Measurements from ENCODE around the gene MOB3B. TPM values are rescaled to one million over a fixed set of nuclear protein-coding genes. Genes with fewer than 3 reads are reported as not detected.

Gene MOB3B
- total RNA-seq, 3 donors from 2014 or later (not counting 1 experiment from before 2014, with no cell fraction given) = 0.23 to 0.30 (median 0.28) TPM

DNA sequence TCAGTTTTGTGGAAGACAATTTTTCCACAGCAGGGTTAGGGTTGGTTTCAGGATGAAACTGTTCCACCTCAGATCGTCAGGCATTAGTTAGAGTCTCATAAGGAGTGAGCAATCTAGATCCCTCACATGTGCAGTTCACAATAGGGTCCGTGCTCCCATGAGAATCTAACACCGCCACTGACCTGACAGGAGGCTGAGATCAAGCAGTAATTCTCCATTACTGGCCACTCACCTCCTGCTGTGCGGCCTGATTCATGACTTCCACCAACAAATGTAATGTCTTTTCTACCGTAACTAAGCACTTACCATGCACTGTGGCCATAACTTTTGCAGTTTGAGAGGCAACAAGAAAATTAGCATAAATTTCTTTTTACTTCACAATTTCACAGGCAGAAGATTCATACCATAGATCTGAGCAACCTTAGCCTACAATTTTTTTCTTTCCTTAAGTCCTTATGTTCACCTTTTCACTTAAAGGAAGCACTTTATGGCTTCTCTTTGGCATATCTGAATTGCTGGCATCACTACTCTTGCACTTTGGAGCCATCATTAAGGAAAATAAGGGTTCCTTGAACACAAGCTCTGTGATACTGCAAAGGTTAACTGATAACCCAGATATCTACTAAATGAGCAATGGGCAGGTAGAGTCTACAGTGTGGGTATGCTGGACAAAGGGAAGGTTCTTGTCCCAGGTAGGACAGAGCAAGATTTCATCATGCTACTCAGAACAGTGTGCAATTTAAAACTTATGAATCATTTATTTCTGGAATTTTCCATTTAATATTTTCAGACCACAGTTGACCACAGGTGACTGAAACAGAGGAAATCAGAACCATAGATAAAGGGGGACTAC, 88.5 kb downstream of the MOB3B start:
- WGBS (ENCODE audit: insufficient coverage) = 88% methylated on average over 5 of the region's 5 CpGs
- no peaks in the 10 kb centered on the region for H3K27me3 Mint-ChIP-seq (ENCODE audit: low read depth in 2 of 2)
- peaks cover 0 to 4% of the 10 kb centered on the region in 2 donors for H3K9me3 Mint-ChIP-seq
- H3K27me3 ChIP-seq (ENCODE audit: control insufficient read depth, insufficient read depth, low read length) = no peaks in the 10 kb centered on the region
- H3K9me3 ChIP-seq (ENCODE audit: control insufficient read depth, insufficient read depth, low read length) = no peaks in the 10 kb centered on the region
- no peak for ATAC-seq
- no peak overlapping the region for H3K27ac ChIP-seq (ENCODE audit: low read length)
- H3K36me3 Mint-ChIP-seq = no peaks in the 10 kb centered on the region
- no peak overlapping the region for H3K4me3 ChIP-seq (ENCODE audit: low read length)
- H3K4me3 Mint-ChIP-seq = no peak overlapping the region
- H3K27ac Mint-ChIP-seq = no peak overlapping the region
- H3K4me1 Mint-ChIP-seq = peaks cover 0 to 5% of the 10 kb centered on the region in 2 donors
- TF ChIP-seq, protein P1, sequence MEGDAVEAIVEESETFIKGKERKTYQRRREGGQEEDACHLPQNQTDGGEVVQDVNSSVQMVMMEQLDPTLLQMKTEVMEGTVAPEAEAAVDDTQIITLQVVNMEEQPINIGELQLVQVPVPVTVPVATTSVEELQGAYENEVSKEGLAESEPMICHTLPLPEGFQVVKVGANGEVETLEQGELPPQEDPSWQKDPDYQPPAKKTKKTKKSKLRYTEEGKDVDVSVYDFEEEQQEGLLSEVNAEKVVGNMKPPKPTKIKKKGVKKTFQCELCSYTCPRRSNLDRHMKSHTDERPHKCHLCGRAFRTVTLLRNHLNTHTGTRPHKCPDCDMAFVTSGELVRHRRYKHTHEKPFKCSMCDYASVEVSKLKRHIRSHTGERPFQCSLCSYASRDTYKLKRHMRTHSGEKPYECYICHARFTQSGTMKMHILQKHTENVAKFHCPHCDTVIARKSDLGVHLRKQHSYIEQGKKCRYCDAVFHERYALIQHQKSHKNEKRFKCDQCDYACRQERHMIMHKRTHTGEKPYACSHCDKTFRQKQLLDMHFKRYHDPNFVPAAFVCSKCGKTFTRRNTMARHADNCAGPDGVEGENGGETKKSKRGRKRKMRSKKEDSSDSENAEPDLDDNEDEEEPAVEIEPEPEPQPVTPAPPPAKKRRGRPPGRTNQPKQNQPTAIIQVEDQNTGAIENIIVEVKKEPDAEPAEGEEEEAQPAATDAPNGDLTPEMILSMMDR (IDR thresholded peaks at IDR 0.05) = no peak
- intact Hi-C loops (cut with micrococcal nuclease) = no loop called here
- peaks cover 4% of the 10 kb centered on the region for H3K4me1 ChIP-seq (ENCODE audit: control insufficient read depth, insufficient read depth, low read length)
- DNase-seq = no peak
- no peaks in the 10 kb centered on the region for H3K36me3 ChIP-seq (ENCODE audit: control insufficient read depth, insufficient read depth, low read length)

DNA sequence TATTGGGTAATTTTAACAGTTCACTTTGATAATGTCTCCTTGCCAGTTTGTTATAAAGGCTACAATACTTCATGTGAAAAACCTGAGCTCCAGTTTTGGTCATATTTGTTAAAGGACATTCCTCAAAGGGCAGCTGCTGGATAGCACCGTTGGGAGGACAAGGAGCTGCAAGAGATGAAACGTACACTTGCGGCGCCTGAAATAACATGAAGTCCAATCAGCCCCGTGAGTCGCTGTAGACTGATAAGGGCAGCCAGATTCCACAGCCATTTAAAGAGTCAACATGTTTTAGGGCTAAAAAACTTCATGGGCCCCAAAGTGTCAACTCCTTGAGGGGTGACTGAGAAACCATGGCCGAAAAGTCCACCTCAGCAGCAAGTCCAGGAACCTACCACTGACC, 91.1 kb downstream of the MOB3B start:
- ATAC-seq = no peak

DNA sequence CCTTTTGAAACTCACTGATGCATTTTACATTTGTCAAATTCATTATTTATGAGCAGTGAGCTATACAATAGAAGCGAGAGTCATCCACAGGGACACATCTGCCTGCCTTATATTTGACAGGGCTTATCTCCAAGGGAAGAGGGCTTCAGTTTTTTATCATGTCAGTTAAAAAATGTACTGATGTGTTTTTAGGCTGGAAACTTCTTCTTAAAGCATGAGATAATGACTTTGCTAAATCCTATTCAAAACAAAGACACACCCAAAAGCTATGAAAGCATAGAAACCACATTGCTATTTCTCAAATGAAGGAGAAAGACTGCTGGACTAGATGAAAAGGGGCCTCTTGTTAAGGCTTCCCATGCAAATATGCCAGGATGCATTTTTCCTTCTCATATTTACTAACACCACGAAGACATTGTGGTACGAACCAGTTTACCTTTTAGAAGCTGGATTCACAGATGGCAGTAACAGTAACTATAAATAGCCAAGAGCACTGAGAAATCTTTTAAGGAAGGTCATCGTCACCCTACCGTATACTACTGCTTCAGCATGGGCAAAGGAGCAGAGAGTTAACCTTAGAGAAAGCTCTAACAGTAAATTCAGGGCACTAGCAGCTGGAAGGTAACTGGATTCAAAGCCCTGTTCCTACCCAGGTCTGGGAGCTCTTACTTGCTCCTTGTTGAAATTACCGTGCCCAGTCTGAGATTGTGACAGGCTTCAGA, 91.8 kb downstream of the MOB3B start:
- H3K9me3 Mint-ChIP-seq = peaks cover 2 to 3% of the 10 kb centered on the region in 2 donors
- 65% methylated on average over 6 of the region's 6 CpGs for WGBS (ENCODE audit: insufficient coverage)
- H3K36me3 Mint-ChIP-seq = no peaks in the 10 kb centered on the region
- DNase-seq (no peak), ATAC-seq (no peak)
- H3K4me3 Mint-ChIP-seq = no peak overlapping the region
- TF ChIP-seq, protein P1 (IDR thresholded peaks at IDR 0.05) = no peak
- H3K27me3 ChIP-seq (ENCODE audit: control insufficient read depth, insufficient read depth, low read length) = no peaks in the 10 kb centered on the region
- intact Hi-C loops (cut with micrococcal nuclease) = no loop called here
- no peaks in the 10 kb centered on the region for H3K36me3 ChIP-seq (ENCODE audit: control insufficient read depth, insufficient read depth, low read length)
- H3K4me3 ChIP-seq (ENCODE audit: low read length) = no peak overlapping the region
- H3K9me3 ChIP-seq (ENCODE audit: control insufficient read depth, insufficient read depth, low read length) = no peaks in the 10 kb centered on the region
- no peaks in the 10 kb centered on the region for H3K27me3 Mint-ChIP-seq (ENCODE audit: low read depth in 2 of 2)
- no peak overlapping the region for H3K27ac Mint-ChIP-seq
- H3K27ac ChIP-seq (ENCODE audit: low read length) = no peak overlapping the region
- peaks cover 4% of the 10 kb centered on the region for H3K4me1 ChIP-seq (ENCODE audit: control insufficient read depth, insufficient read depth, low read length)
- H3K4me1 Mint-ChIP-seq = peaks cover 0 to 8% of the 10 kb centered on the region in 2 donors

More for the DNA sequence above, 91.1 kb downstream of the MOB3B start:
- intact Hi-C loops (cut with micrococcal nuclease) = no loop called here
- H3K27me3 Mint-ChIP-seq (ENCODE audit: low read depth in 2 of 2) = no peaks in the 10 kb centered on the region
- H3K36me3 Mint-ChIP-seq = no peaks in the 10 kb centered on the region
- Histone ChIP-seq H3K27me3 (ENCODE audit: control insufficient read depth, insufficient read depth, low read length) (no peaks in the 10 kb centered on the region), H3K36me3 (ENCODE audit: control insufficient read depth, insufficient read depth, low read length) (no peaks in the 10 kb centered on the region), H3K4me1 (ENCODE audit: control insufficient read depth, insufficient read depth, low read length) (peaks cover 4% of the 10 kb centered on the region), H3K27ac (ENCODE audit: low read length) (no peak overlapping the region), H3K9me3 (ENCODE audit: control insufficient read depth, insufficient read depth, low read length) (no peaks in the 10 kb centered on the region), H3K4me3 (ENCODE audit: low read length) (no peak overlapping the region)
- no peak overlapping the region for H3K4me3 Mint-ChIP-seq
- 96% methylated on average over 7 of the region's 7 CpGs for WGBS (ENCODE audit: insufficient coverage)
- peaks cover 0 to 8% of the 10 kb centered on the region in 2 donors for H3K4me1 Mint-ChIP-seq
- TF ChIP-seq, protein P1 (IDR thresholded peaks at IDR 0.05) = no peak
- H3K27ac Mint-ChIP-seq = no peak overlapping the region
- H3K9me3 Mint-ChIP-seq = peaks cover 3 to 4% of the 10 kb centered on the region in 2 donors
- DNase-seq = no peak

Data from natural killer cell (primary cell).